ENCODE data around the gene HOXB3. TPM values are rescaled to one million over a fixed set of nuclear protein-coding genes. Genes with fewer than 3 reads are reported as not detected.

Gene HOXB3
- total RNA-seq, 1 donor: 0.94 TPM

DNA sequence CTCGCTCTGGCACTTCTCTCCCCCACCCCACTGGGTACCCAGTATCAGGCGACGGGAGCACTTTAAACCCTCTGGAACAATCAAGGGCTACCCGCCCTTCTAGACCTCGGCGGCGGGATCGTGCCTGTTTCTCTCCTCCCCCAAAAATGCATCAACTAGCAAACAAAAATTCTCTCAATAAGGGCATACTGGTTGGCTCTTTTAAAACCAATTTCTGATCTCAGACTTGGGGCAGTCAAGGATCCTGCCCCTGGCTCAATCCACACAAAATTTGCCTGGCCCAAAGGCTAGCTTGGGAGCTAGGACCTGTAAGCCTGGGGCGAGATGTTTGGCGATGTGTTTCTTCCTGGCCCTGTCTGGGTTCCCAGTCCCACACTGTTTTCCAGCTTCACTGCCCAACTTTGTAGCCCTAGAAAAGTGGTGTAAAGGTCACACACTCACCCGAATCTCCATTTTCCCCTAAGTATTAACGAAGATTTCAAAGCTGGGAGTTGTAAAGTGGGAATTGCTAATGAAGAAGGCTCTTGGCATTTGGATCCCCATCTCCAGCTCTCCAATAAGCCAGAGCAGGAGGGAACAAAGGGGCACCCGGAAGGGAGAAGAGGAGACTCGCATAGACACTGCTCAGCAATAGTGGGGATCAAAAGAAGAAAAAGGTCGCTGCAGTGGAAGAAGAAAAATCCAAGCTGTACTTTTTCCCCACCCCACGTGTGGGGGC is 30.8 kb downstream of the HOXB3 start:
- Histone ChIP-seq H3K9me3 (ENCODE audit: low read depth, low read length) (no peaks in the 10 kb centered on the region), H3K27me3 (ENCODE audit: insufficient read depth, low read length) (peaks cover 28% of the 10 kb centered on the region), H3K4me1 (ENCODE audit: insufficient read depth, low read length) (no peaks in the 10 kb centered on the region), H3K4me3 (ENCODE audit: low read length) (no peak overlapping the region)

DNA sequence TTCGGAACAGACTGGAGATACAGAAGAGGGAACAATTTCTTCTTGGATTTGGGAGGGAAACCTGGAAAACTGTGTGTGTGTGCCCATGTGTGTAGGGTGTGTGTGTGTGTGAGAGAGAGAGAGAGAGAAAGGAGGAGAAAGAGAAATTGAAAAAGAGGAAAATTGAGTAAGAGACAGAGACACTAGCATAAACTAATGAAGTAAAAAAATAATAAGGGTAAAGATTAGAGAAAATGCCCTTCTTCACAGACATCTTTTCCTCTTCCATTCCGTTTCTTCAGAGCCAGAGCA is 31.3 kb downstream of the HOXB3 start:
- Histone ChIP-seq H3K4me3 (ENCODE audit: low read length) (no peak overlapping the region), H3K9me3 (ENCODE audit: low read depth, low read length) (no peaks in the 10 kb centered on the region), H3K4me1 (ENCODE audit: insufficient read depth, low read length) (no peaks in the 10 kb centered on the region), H3K27me3 (ENCODE audit: insufficient read depth, low read length) (peaks cover 28% of the 10 kb centered on the region)

DNA sequence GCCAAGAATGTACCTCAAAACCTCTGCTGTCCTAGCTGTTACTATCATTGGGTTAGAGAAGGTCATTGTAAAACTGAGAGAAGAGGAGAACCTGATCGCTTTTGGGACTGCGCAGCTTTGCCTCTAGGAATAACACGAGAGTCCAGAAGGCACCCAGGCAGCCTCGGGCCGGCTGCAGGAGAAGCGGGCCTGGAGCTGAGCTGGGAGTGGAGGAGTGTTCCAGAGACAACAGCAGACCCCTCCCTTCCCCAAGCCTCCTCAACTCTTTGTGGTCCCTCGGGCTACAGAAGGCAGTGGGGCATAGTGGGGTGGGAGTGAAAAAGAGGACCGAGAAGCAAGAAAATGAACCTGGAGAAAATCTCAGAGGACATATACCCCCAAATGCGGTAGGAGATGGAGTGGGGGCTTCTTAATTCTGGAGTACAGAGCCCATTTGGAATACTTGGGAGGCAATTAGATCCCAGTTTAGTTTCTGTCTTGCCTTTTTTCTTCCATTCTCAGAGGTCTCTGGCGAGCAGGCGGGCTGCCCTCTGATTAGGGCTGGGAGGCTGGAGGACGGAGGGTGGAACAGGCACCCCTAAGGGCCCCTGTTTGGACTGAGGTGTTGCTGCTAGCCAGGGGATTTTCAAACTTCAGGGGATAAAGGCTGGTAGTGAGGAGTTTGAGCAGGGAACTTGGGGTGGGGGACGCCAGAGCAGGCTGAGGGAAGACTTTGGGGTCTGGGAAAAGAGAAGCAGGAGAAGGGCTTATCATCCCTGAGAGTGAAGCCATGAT is 31.8 kb downstream of the HOXB3 start:
- Histone ChIP-seq H3K4me3 (ENCODE audit: low read length) (no peak overlapping the region), H3K4me1 (ENCODE audit: insufficient read depth, low read length) (no peaks in the 10 kb centered on the region), H3K9me3 (ENCODE audit: low read depth, low read length) (no peaks in the 10 kb centered on the region), H3K27me3 (ENCODE audit: insufficient read depth, low read length) (peaks cover 26% of the 10 kb centered on the region)

DNA sequence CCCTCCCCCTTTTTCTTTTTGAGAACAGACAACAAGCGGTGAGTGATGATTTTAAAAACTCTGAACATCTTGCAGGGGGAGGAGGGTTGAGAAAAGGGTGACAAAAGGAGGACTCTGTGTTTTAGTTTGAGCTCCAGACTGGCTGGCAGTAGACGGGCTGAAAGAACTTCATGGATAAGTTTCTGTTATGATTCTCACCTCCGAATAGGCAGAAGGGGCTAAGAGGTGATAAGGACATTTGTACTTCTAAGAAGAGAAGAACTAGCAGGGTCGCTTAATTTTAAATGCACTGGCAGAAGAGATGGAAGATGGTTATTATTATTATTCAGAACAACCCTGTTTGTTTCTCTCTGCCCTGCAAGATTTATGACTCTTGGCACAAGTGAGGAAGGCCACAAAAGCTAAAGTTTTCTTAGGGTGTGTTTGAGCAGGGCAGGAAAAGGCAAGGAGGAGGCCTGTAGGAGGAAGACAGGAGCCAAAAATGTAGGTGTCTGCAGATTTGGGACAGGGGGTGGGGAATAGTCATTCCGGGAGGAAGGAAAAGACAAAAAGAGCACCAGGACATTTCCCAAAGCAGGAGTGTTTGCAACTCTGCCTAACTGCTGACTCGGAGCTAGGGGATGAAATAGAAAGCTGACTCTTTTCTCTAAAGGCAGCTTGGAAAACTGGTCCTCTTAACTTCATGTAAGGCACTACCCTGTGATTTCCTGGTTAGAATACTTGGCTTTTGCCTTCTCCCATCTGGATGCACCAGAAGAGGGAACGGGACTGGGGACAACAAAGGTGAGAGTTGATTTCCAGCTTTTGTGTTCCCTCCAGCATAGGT is 33.3 kb downstream of the HOXB3 start:
- Histone ChIP-seq H3K4me1 (ENCODE audit: insufficient read depth, low read length) (no peaks in the 10 kb centered on the region), H3K9me3 (ENCODE audit: low read depth, low read length) (no peaks in the 10 kb centered on the region), H3K27me3 (ENCODE audit: insufficient read depth, low read length) (peaks cover 23% of the 10 kb centered on the region), H3K4me3 (ENCODE audit: low read length) (no peak overlapping the region)

DNA sequence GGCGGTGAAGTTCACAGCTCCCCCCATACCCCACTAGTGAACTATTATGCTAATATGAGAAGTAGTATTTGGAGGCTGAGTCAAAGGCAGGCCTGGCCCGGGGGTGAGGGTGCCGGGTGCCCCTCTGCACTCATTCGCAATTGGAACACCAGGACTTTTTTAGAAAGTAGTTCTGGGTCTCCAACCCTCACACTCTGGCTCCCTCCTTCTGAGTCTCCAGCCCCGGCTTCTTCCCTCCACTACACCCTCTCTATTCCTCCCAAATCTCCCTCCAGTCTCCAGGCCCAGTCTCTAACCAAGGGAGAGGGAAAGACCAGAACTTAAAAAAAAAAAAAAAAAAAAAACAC is 33.8 kb downstream of the HOXB3 start:
- no peaks in the 10 kb centered on the region for H3K9me3 ChIP-seq (ENCODE audit: low read depth, low read length)
- H3K27me3 ChIP-seq (ENCODE audit: insufficient read depth, low read length): peaks cover 23% of the 10 kb centered on the region
- no peak overlapping the region for H3K4me3 ChIP-seq (ENCODE audit: low read length)
- H3K4me1 ChIP-seq (ENCODE audit: insufficient read depth, low read length): no peaks in the 10 kb centered on the region

DNA sequence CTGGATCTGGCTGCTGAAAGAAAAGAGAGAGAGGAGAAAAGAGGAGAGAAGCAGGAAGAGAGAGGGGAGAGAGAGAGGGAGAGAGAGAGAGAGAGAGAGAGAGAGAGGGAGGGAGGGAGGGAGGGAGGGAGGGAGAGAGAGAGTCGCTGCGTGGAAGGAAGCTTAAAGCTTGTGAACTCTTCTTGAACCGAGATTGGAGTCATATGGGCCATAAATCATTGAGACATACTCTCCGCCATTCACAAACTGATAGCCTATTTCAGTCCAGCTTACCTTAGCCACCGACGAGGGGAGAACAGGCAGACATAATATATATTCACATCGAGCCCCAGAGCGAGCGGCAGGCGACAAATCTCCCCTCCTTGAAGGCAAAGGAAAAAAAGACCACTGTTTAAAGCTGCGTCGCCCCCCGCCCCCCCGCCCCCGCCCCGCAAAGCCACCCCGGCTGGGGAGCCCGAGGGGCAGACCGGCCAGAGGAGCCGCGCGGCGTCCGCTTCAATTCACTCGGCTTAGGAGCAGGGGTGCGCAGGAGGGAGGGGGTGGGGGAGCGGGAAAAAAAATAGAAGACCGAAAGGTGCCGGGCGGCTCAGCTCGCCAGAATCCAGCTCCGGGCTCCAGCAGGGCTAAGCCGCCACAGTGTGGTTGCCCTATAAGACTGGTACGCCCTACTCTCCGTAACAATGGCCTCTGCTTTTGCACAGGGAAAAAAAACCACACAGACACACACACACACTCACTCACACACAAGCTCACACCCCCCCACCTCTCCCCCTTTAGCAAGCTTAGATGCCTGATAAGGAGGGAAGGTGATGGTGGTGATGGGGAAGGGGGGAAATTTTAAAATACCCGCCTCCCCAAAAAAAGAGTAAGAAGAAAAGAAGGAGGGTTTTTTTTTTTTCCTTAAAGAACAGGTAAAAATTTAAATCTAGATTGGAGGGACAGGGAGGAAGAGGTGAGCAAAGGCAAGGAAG is 34.5 kb downstream of the HOXB3 start:
- Histone ChIP-seq H3K4me1 (ENCODE audit: insufficient read depth, low read length) (no peaks in the 10 kb centered on the region), H3K4me3 (ENCODE audit: low read length) (no peak overlapping the region), H3K27me3 (ENCODE audit: insufficient read depth, low read length) (peaks cover 23% of the 10 kb centered on the region), H3K9me3 (ENCODE audit: low read depth, low read length) (no peaks in the 10 kb centered on the region)

DNA sequence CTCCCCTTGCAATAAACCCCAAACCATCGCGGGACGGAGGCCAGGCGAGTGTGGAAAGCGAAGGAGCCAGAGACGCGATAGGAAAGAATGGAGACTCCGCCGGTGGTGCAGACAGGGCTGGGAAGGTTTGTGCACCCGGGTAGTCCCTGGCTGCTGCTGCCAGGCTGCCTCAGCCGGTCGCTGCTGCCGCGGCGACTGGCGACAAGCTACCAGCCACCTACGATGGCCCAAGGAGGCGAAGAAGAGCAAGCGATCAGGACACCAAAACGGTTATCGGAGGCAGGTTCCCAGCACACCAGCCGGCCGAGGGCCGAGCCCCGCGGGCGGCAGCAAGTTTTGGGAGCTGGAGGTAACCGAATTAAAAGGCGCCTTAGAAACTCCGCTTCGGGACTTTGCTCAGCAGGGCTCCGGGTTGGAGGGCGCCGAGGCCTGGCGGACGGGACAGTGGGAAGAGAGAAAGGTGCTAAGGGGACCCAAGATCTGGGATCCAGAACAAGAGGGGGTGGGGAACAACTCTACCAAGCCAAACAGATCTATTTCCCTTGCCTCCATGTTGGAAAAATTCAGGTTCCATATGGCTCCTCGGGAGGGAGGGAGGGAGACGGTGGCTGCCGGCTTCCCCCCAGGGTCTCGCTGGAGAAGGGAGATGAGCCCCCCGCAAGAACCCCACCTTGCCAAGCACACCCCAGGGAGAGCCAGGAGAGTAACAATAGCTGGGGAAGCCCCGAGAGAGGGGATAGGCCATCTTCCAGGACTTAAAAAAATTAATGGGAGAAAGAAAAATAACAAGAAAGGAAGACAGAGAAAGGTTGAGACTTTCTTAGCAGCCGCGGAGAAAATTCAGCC is 35.4 kb downstream of the HOXB3 start:
- no peaks in the 10 kb centered on the region for H3K4me1 ChIP-seq (ENCODE audit: insufficient read depth, low read length)
- peaks cover 23% of the 10 kb centered on the region for H3K27me3 ChIP-seq (ENCODE audit: insufficient read depth, low read length)
- no peak overlapping the region for H3K4me3 ChIP-seq (ENCODE audit: low read length)
- no peaks in the 10 kb centered on the region for H3K9me3 ChIP-seq (ENCODE audit: low read depth, low read length)

DNA sequence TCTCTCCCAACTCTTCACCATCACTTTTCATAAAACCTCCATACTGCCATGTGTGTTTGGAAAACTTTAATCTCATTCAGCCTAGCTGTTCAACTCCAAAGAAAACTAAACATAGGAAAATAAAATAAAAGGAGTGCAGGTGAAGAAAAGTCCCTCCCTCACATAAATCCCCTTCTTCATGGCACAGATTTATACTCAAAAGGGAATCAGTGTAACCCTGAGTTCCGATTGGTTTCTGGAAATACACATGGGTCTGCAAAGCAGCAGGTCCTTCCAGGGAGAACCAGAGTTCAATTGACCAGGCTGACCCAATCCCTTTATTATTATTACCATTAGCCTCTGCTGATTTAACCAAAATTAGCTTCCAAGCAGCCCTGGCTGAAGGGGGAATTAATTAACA is 36.2 kb downstream of the HOXB3 start:
- no peaks in the 10 kb centered on the region for H3K9me3 ChIP-seq (ENCODE audit: low read depth, low read length)
- no peaks in the 10 kb centered on the region for H3K4me1 ChIP-seq (ENCODE audit: insufficient read depth, low read length)
- H3K4me3 ChIP-seq (ENCODE audit: low read length): no peak overlapping the region
- peaks cover 23% of the 10 kb centered on the region for H3K27me3 ChIP-seq (ENCODE audit: insufficient read depth, low read length)

DNA sequence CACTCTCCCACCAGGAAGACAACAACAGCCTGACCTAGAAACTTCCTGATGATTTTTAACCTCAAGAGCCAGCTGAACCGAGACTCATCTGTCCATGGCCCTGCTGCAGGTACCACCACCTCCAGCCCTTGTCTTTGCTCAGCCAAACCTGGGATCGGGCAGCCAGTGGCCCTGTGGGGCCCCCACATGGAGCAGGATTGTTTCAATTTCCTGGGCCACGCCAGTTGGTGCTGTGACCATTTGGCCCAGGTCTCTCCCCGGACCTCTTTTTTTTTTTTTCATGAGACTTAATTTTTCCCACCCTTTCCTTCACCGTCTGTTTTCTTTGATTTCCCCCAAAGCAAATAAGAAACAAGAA is 36.9 kb downstream of the HOXB3 start:
- no peak overlapping the region for H3K4me3 ChIP-seq (ENCODE audit: low read length)
- no peaks in the 10 kb centered on the region for H3K9me3 ChIP-seq (ENCODE audit: low read depth, low read length)
- peaks cover 26% of the 10 kb centered on the region for H3K27me3 ChIP-seq (ENCODE audit: insufficient read depth, low read length)
- H3K4me1 ChIP-seq (ENCODE audit: insufficient read depth, low read length): peaks cover 6% of the 10 kb centered on the region

DNA sequence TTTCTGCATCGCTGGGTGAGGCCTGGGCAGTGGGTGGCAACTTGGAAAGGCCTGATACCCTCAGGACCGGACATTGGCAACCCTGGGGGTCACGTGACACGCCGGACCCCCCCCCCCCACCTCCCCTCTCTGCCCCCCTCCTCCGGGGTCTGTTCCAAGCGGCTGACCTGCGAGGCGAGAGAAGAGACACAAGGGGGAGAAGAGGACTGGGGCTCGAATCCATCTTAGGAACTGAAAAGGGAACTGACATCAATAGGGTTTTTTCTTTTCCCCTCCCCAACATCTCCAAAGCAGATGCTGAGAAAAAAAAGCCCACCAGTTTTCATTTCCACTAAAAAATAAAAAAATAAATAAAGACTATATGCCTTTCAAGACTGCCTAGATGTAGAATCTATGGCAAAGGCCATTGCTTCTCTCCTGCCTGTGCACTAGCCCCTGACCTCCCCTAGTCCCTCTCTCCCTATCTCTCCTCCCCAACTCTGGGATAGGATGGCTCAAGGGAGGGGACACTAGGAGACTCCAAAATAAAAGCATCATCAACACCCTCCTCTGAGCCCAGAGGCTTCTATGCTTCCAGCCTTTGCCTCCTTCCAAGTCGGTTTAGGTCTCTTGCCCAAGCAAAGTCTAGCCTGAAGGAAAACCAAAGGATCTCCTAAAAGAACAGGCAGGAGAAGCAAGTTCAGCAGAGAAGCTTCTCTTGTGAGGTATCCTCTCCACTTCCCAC is 37.4 kb downstream of the HOXB3 start:
- Histone ChIP-seq H3K4me3 (ENCODE audit: low read length) (no peak overlapping the region), H3K27me3 (ENCODE audit: insufficient read depth, low read length) (peaks cover 31% of the 10 kb centered on the region), H3K4me1 (ENCODE audit: insufficient read depth, low read length) (peaks cover 11% of the 10 kb centered on the region), H3K9me3 (ENCODE audit: low read depth, low read length) (no peaks in the 10 kb centered on the region)

DNA sequence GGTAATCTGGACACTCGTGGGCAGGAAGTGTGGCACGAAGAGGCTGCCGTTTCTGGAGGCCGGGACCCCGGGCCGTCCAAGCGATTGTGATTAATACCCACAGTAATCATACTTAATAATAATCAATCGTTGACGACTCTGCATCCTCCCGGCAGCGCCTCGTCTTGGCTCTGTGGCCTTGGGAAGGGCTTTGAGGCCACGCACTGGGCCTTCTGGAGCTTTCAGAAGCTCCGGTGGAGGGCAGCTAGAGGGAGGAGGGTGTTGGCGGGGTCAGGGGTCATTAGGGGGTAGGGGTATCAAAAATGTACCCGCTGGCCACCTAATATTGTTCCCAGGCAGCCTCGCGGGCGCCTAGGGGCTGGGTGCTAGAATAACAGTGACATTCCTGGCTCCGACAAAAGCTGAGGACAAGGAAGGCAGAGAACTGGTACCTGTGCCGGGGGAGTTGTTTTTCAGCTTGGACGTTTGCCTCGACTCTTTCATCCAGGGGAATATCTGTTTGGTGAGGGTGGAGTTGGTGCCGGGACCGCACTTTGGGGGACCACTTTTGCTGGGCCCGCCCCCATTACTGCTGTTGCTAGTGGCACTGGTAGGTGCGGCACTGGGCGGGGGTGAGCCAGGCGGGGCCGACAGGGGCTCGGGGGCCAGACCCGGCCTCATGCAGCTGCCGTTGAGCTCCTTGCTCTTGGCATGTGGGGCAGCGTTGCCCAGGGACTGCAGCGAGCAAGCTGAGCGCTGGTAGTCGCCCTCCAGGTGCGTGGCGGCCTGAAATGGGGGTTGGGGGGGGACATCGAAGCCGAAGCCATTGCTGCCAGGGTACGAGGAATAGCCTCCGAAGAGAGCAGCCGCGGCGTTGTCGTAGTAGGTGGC is 38.2 kb downstream of the HOXB3 start:
- Histone ChIP-seq H3K4me1 (ENCODE audit: insufficient read depth, low read length) (peaks cover 17% of the 10 kb centered on the region), H3K4me3 (ENCODE audit: low read length) (no peak overlapping the region), H3K9me3 (ENCODE audit: low read depth, low read length) (no peaks in the 10 kb centered on the region), H3K27me3 (ENCODE audit: insufficient read depth, low read length) (peaks cover 33% of the 10 kb centered on the region)

DNA sequence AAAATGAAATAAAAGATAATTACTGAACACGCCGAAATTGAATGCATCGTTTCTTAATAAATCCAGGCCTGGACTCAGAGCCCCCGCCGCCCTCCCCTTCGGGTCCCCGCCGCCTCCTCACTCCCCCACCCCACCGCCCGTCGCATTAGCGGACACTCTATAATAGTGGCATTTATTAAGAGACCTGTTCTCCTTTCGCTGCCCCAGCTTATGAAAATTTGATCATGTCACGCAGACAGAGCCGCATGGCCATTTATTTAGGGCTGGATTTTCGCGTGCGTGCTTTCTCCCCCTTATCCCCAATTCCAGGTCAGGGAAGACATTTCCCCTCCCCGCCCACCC is 38.9 kb downstream of the HOXB3 start:
- H3K9me3 ChIP-seq (ENCODE audit: low read depth, low read length): no peaks in the 10 kb centered on the region
- H3K4me3 ChIP-seq (ENCODE audit: low read length): no peak overlapping the region
- H3K4me1 ChIP-seq (ENCODE audit: insufficient read depth, low read length): peaks cover 20% of the 10 kb centered on the region
- peaks cover 35% of the 10 kb centered on the region for H3K27me3 ChIP-seq (ENCODE audit: insufficient read depth, low read length)

Measured in mononuclear cell (primary cell).